Measurements from ENCODE around the gene WDR26. TPM values are rescaled to one million over a fixed set of nuclear protein-coding genes. Genes with fewer than 3 reads are reported as not detected.
"Not testable (repeated sequence)": the region's sequence is repeated elsewhere in the genome, so short reads cannot be mapped to it uniquely, and the experiment has no call there.

The WDR26 gene
- total RNA-seq, 1 donor = 57.7 TPM

GRCh38 chr1:224431726-224432125, 2.9 kb downstream of the WDR26 start:
- TF ChIP-seq CTCF (IDR thresholded peaks at IDR 0.05; ENCODE audit: insufficient read depth, low read length) = no peak
- DNase-seq (ENCODE audit: low read depth) = no peak
- peak overlapping the region; percentile 97 for H3K4me3 ChIP-seq (ENCODE audit: low read depth, low read length)

- peak overlapping the region; percentile 39 for H3K4me3 ChIP-seq (ENCODE audit: low read depth, low read length)
- TF ChIP-seq CTCF (IDR thresholded peaks at IDR 0.05; ENCODE audit: insufficient read depth, low read length) = no peak
- peak; percentile 71 for DNase-seq (ENCODE audit: low read depth)
Measured at GRCh38 chr1:224430511-224431113, 4.0 kb downstream of the WDR26 start.

- DNase-seq (ENCODE audit: low read depth) = no peak
- TF ChIP-seq CTCF (IDR thresholded peaks at IDR 0.05; ENCODE audit: insufficient read depth, low read length) = no peak
- H3K4me3 ChIP-seq (ENCODE audit: low read depth, low read length) = no peak overlapping the region
Measured at GRCh38 chr1:224429616-224430326, 4.8 kb downstream of the WDR26 start.

GRCh38 chr1:224428713-224429112, 5.9 kb downstream of the WDR26 start:
- not testable (repeated sequence) for DNase-seq (ENCODE audit: low read depth); H3K4me3 ChIP-seq (ENCODE audit: low read depth, low read length)

- TF ChIP-seq CTCF (IDR thresholded peaks at IDR 0.05; ENCODE audit: insufficient read depth, low read length) = no peak
- DNase-seq (ENCODE audit: low read depth) = peak; percentile 84
- H3K4me3 ChIP-seq (ENCODE audit: low read depth, low read length) = no peak overlapping the region
Measured at GRCh38 chr1:224427346-224427745, 7.3 kb downstream of the WDR26 start.

GRCh38 chr1:224426869-224427268, 7.7 kb downstream of the WDR26 start:
- H3K4me3 ChIP-seq (ENCODE audit: low read depth, low read length); DNase-seq (ENCODE audit: low read depth): not testable (repeated sequence)

GRCh38 chr1:224425279-224425884, 9.2 kb downstream of the WDR26 start:
- no peak for DNase-seq (ENCODE audit: low read depth)
- no peak overlapping the region for H3K4me3 ChIP-seq (ENCODE audit: low read depth, low read length)
- no peak for TF ChIP-seq CTCF (IDR thresholded peaks at IDR 0.05; ENCODE audit: insufficient read depth, low read length)
